ENCODE data around the gene OLFML2A. TPM values are rescaled to one million over a fixed set of nuclear protein-coding genes. Genes with fewer than 3 reads are reported as not detected.

Gene OLFML2A
- total RNA-seq, 2 donors from 2014 or later: 5.4 to 6.7 TPM

DNA sequence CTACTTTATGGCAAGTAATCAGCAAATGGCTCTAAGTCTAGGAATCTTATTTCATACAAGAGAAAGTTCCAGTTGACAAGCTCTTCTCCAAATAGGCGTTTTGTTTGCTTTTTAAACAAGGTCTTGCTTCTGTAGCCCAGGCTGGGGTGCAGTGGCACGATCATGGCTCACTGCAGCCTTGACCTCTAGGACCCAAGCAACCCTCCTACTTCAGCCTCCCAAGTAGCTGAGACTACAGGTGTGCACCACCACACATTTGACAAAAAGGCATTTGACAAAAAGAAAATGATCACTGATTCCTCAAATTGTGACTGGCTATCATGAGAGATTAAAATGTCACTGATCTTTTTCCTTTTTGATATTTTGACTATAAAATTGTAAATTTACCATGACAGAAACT is 37.6 kb upstream of the OLFML2A start:
- Histone ChIP-seq H3K27ac (no peak overlapping the region), H3K9me3 (no peaks in the 10 kb centered on the region), H3K36me3 (no peaks in the 10 kb centered on the region), H3K4me3 (no peak overlapping the region), H3K4me1 (ENCODE audit: control insufficient read depth in 1 of 2, low read depth in 2 of 2) (no peaks in the 10 kb centered on the region), H3K27me3 (replicated peaks; ENCODE audit: insufficient read depth) (no peaks in the 10 kb centered on the region)
- DNase-seq (ENCODE audit: low spot score): no peak
- TF ChIP-seq CTCF (IDR thresholded peaks at IDR 0.05): no peak
- no peak for ATAC-seq (ENCODE audit: insufficient number of reproducible peaks, low FRiP score, low read depth)

- DNase-seq (ENCODE audit: low spot score) (no peak), ATAC-seq (ENCODE audit: insufficient number of reproducible peaks, low FRiP score, low read depth) (no peak)
- no peak overlapping the region for H3K27ac ChIP-seq
These were observed 35.8 kb upstream of the OLFML2A start for GRCh38 chr9:124741149-124741548.

GRCh38 chr9:124741662-124742061 is 35.3 kb upstream of the OLFML2A start:
- Histone ChIP-seq H3K4me1 (ENCODE audit: control insufficient read depth in 1 of 2, low read depth in 2 of 2) (no peaks in the 10 kb centered on the region), H3K27ac (no peak overlapping the region), H3K36me3 (no peaks in the 10 kb centered on the region), H3K4me3 (no peak overlapping the region), H3K9me3 (no peaks in the 10 kb centered on the region), H3K27me3 (replicated peaks; ENCODE audit: insufficient read depth) (no peaks in the 10 kb centered on the region)
- no peak for ATAC-seq (ENCODE audit: insufficient number of reproducible peaks, low FRiP score, low read depth)
- TF ChIP-seq CTCF (IDR thresholded peaks at IDR 0.05): no peak
- no peak for DNase-seq (ENCODE audit: low spot score)

More at GRCh38 chr9:124741149-124741548, 35.8 kb upstream of the OLFML2A start:
- H3K4me1 ChIP-seq (ENCODE audit: control insufficient read depth in 1 of 2, low read depth in 2 of 2): no peaks in the 10 kb centered on the region
- no peak for TF ChIP-seq CTCF (IDR thresholded peaks at IDR 0.05)
- no peaks in the 10 kb centered on the region for H3K9me3 ChIP-seq
- no peaks in the 10 kb centered on the region for H3K36me3 ChIP-seq
- no peaks in the 10 kb centered on the region for H3K27me3 ChIP-seq (replicated peaks; ENCODE audit: insufficient read depth)
- no peak overlapping the region for H3K4me3 ChIP-seq

GRCh38 chr9:124742940-124743339 is 34.0 kb upstream of the OLFML2A start:
- TF ChIP-seq CTCF (IDR thresholded peaks at IDR 0.05): no peak
- DNase-seq (ENCODE audit: low spot score) (no peak), ATAC-seq (ENCODE audit: insufficient number of reproducible peaks, low FRiP score, low read depth) (no peak)
- Histone ChIP-seq H3K27me3 (replicated peaks; ENCODE audit: insufficient read depth) (no peaks in the 10 kb centered on the region), H3K9me3 (no peaks in the 10 kb centered on the region), H3K4me3 (no peak overlapping the region), H3K4me1 (ENCODE audit: control insufficient read depth in 1 of 2, low read depth in 2 of 2) (no peaks in the 10 kb centered on the region), H3K36me3 (no peaks in the 10 kb centered on the region), H3K27ac (no peak overlapping the region)

- Histone ChIP-seq H3K27me3 (replicated peaks; ENCODE audit: insufficient read depth) (no peaks in the 10 kb centered on the region), H3K4me3 (no peak overlapping the region), H3K27ac (no peak overlapping the region), H3K4me1 (ENCODE audit: control insufficient read depth in 1 of 2, low read depth in 2 of 2) (no peaks in the 10 kb centered on the region), H3K36me3 (no peaks in the 10 kb centered on the region), H3K9me3 (no peaks in the 10 kb centered on the region)
- TF ChIP-seq CTCF (IDR thresholded peaks at IDR 0.05): no peak
- no peak for DNase-seq (ENCODE audit: low spot score)
- no peak for ATAC-seq (ENCODE audit: insufficient number of reproducible peaks, low FRiP score, low read depth)
These were observed 33.1 kb upstream of the OLFML2A start for GRCh38 chr9:124743686-124744348.

All from thoracic aorta (tissue), 2 donors.